Pulmonary artery endothelial cell (primary cell): ENCODE data around the gene ATP2C2. TPM values are rescaled to one million over a fixed set of nuclear protein-coding genes. Genes with fewer than 3 reads are reported as not detected.
"Not testable (repeated sequence)": the region's sequence is repeated elsewhere in the genome, so short reads cannot be mapped to it uniquely, and the experiment has no call there.

ENCODE experiments used
- DNase-seq: peaks from one replicate; pipeline ENCODE4 v3.0.0-alpha.2; 2011; ENCODE audit warnings: low read depth, low spot score
- total RNA-seq: library from RNA; depleted of rRNA; stranded (reverse); fragments of >200 nt; gene quantifications from 2 replicates; pipeline ENCODE4 v1.2.3, GENCODE V29; 2014

Gene ATP2C2
- total RNA-seq, 1 donor from 2014 or later, result not detected

GRCh38 chr16:84418056-84418849 is 49.9 kb downstream of the ATP2C2 start:
- DNase-seq, result no peak

- DNase-seq, result no peak
Observed at GRCh38 chr16:84419730-84420129, 51.4 kb downstream of the ATP2C2 start.

- not testable (repeated sequence) for DNase-seq
Observed at GRCh38 chr16:84420556-84420955, 52.2 kb downstream of the ATP2C2 start.

GRCh38 chr16:84421081-84421937 is 53.0 kb downstream of the ATP2C2 start:
- DNase-seq, result no peak

- DNase-seq, result no peak
Observed at GRCh38 chr16:84421938-84422220, 53.5 kb downstream of the ATP2C2 start.

- no peak for DNase-seq
Observed at GRCh38 chr16:84423416-84423837, 55.1 kb downstream of the ATP2C2 start.

GRCh38 chr16:84425696-84426095 is 57.4 kb downstream of the ATP2C2 start:
- DNase-seq, result no peak

GRCh38 chr16:84426804-84427203 is 58.5 kb downstream of the ATP2C2 start:
- DNase-seq, result no peak

- no peak for DNase-seq
Observed at GRCh38 chr16:84427553-84427952, 59.2 kb downstream of the ATP2C2 start.

- no peak for DNase-seq
Observed at GRCh38 chr16:84430860-84431259, 62.5 kb downstream of the ATP2C2 start.

GRCh38 chr16:84434800-84435199 is 66.5 kb downstream of the ATP2C2 start:
- DNase-seq, result no peak

- no peak for DNase-seq
Observed at GRCh38 chr16:84436196-84436595, 67.9 kb downstream of the ATP2C2 start.

- DNase-seq, result no peak
Observed at GRCh38 chr16:84438971-84439696, 70.8 kb downstream of the ATP2C2 start.

- DNase-seq, result no peak
Observed at GRCh38 chr16:84442416-84443145, 74.2 kb downstream of the ATP2C2 start.

GRCh38 chr16:84443166-84443802 is 74.9 kb downstream of the ATP2C2 start:
- DNase-seq, result no peak

GRCh38 chr16:84444476-84444875 is 76.1 kb downstream of the ATP2C2 start:
- DNase-seq, result no peak

GRCh38 chr16:84446084-84446483 is 77.7 kb downstream of the ATP2C2 start:
- DNase-seq, result no peak

GRCh38 chr16:84446596-84447392 is 78.5 kb downstream of the ATP2C2 start:
- no peak for DNase-seq

GRCh38 chr16:84448444-84448843 is 80.1 kb downstream of the ATP2C2 start:
- no peak for DNase-seq
